SK-N-SH treated with all-trans-retinoic acid at 6 μM for 48 hours (cell line): ENCODE measurements around the gene GRIK3.

Source experiments
- ATAC-seq: fragments of 200-7000 bp; cut with Tn5 transposase; 3 replicates; pipeline ENCODE4 v1.9.1; 2020; ENCODE audit warnings: mild to moderate bottlenecking, moderate library complexity
- ARNTL ChIP-seq: fragments of 450-650 bp; formaldehyde crosslinking; IDR thresholded peaks from 2 replicates; pipeline ENCODE4 v1.5.0; 2020; ENCODE audit warnings: low read depth, mild to moderate bottlenecking, moderate library complexity, borderline replicate concordance
- BACH2 ChIP-seq: fragments of 250-450 bp; sonication (Bioruptor Pico); IDR thresholded peaks from 2 replicates; pipeline ENCODE4 v1.9.0; 2021; ENCODE audit warnings: mild to moderate bottlenecking, borderline replicate concordance
- CREB5 ChIP-seq: fragments of 250-450 bp; sonication (Bioruptor Pico); IDR thresholded peaks from 2 replicates; pipeline ENCODE4 v1.5.1; 2020; ENCODE audit warnings: low read depth, mild to moderate bottlenecking, moderate library complexity
- CSDC2 ChIP-seq: fragments of 250-450 bp; sonication (Bioruptor Pico); IDR thresholded peaks from 2 replicates; pipeline ENCODE4 v1.5.0; 2020; ENCODE audit warnings: mild to moderate bottlenecking, moderate library complexity
- CSRNP3 ChIP-seq: fragments of 250-450 bp; sonication (Bioruptor Pico); IDR thresholded peaks from 2 replicates; pipeline ENCODE4 v1.5.1; 2021; ENCODE audit warnings: mild to moderate bottlenecking, moderate library complexity
- ESRRG ChIP-seq: fragments of 250-450 bp; sonication (Bioruptor Pico); IDR thresholded peaks from 2 replicates; pipeline ENCODE4 v1.6.1; 2021; ENCODE audit warnings: mild to moderate bottlenecking
- GLIS3 ChIP-seq: fragments of 250-450 bp; sonication (Bioruptor Pico); IDR thresholded peaks from 2 replicates; pipeline ENCODE4 v1.5.0; 2020; ENCODE audit warnings: mild to moderate bottlenecking, moderate library complexity
- PATZ1 ChIP-seq: fragments of 250-450 bp; sonication (Bioruptor Pico); IDR thresholded peaks from 2 replicates; pipeline ENCODE4 v1.8.0; 2020; ENCODE audit warnings: mild to moderate bottlenecking, moderate library complexity, borderline replicate concordance
- POU6F1 ChIP-seq: fragments of 250-450 bp; sonication (Bioruptor Pico); IDR thresholded peaks from 2 replicates; pipeline ENCODE4 v1.8.0; 2021; ENCODE audit warnings: low read depth, mild to moderate bottlenecking, moderate library complexity, borderline replicate concordance
- PPARA ChIP-seq: fragments of 250-450 bp; sonication (Bioruptor Pico); IDR thresholded peaks from 2 replicates; pipeline ENCODE4 v1.5.0; 2020; ENCODE audit warnings: mild to moderate bottlenecking, borderline replicate concordance
- RARB ChIP-seq: fragments of 250-450 bp; sonication (Bioruptor Pico); IDR thresholded peaks from 2 replicates; pipeline ENCODE4 v1.8.0; 2021; ENCODE audit warnings: mild to moderate bottlenecking, moderate library complexity
- SNAI2 ChIP-seq: fragments of 250-450 bp; sonication (Bioruptor Pico); IDR thresholded peaks from 2 replicates; pipeline ENCODE4 v1.5.0; 2020; ENCODE audit warnings: mild to moderate bottlenecking, moderate library complexity
- TOX ChIP-seq: fragments of 250-450 bp; sonication (Bioruptor Pico); IDR thresholded peaks from 2 replicates; pipeline ENCODE4 v1.8.0; 2021; ENCODE audit warnings: mild to moderate bottlenecking, moderate library complexity, borderline replicate concordance
- ZNF565 ChIP-seq: fragments of 450-650 bp; formaldehyde crosslinking; conservative IDR thresholded peaks from 2 replicates; pipeline ENCODE4 v1.5.0; 2020; ENCODE audit warnings: low read depth, mild to moderate bottlenecking, moderate library complexity
- ZNF70 ChIP-seq: fragments of 450-650 bp; formaldehyde crosslinking; IDR thresholded peaks from 2 replicates; pipeline ENCODE4 v1.5.0; 2020; ENCODE audit warnings: mild to moderate bottlenecking, moderate library complexity
- ZNF8 ChIP-seq: fragments of 450-650 bp; formaldehyde crosslinking; IDR thresholded peaks from 2 replicates; pipeline ENCODE4 v1.5.0; 2020; ENCODE audit warnings: mild to moderate bottlenecking, moderate library complexity

The GRIK3 gene

GRCh38 chr1:36885540-36886357 is 148.6 kb downstream of the GRIK3 start:
- TF ChIP-seq ZNF8 (CRISPR knock-in tag): no peak
- TF ChIP-seq CSRNP3 (CRISPR knock-in tag): no peak
- TF ChIP-seq ARNTL: no peak
- no peak for TF ChIP-seq ESRRG (CRISPR knock-in tag)
- no peak for TF ChIP-seq CREB5 (CRISPR knock-in tag)
- no peak for TF ChIP-seq CSDC2 (CRISPR knock-in tag)
- no peak for TF ChIP-seq PATZ1
- no peak for TF ChIP-seq RARB (CRISPR knock-in tag)
- TF ChIP-seq POU6F1: no peak
- no peak for TF ChIP-seq TOX (CRISPR knock-in tag)
- no peak for TF ChIP-seq BACH2 (CRISPR knock-in tag)

GRCh38 chr1:36884801-36885200 is 149.5 kb downstream of the GRIK3 start:
- TF ChIP-seq ZNF70 (CRISPR knock-in tag) (no peak), PATZ1 (no peak), ZNF565 (no peak), BACH2 (CRISPR knock-in tag) (no peak), CREB5 (CRISPR knock-in tag) (no peak), CSDC2 (CRISPR knock-in tag) (no peak), ESRRG (CRISPR knock-in tag) (no peak), ARNTL (no peak), CSRNP3 (CRISPR knock-in tag) (no peak), GLIS3 (CRISPR knock-in tag) (no peak), POU6F1 (no peak), SNAI2 (CRISPR knock-in tag) (no peak), PPARA (CRISPR knock-in tag) (no peak), RARB (CRISPR knock-in tag) (no peak)
- ATAC-seq: no peak

More at GRCh38 chr1:36885540-36886357, 148.6 kb downstream of the GRIK3 start:
- no peak; the same call in 2 of the 3 replicates for ATAC-seq
